HL-60 (cell line): ENCODE data around the gene FAM219A.

ENCODE experiments used
- DNase-seq, 2 experiments: peaks; one replicate each; pipeline ENCODE4 v3.0.0-alpha.2; 2010 to 2020; ENCODE audit warnings: low read depth in 1 of 2, low spot score in 1 of 2
- H3K27ac ChIP-seq: fragments of 250-450 bp; sonication (Bioruptor Pico); replicated peaks from 2 replicates; pipeline ENCODE4 v1.5.1; 2020; ENCODE audit warnings: mild to moderate bottlenecking, moderate library complexity
- H3K27me3 ChIP-seq: fragments of 250-450 bp; sonication (Bioruptor Pico); 2 replicates; pipeline ENCODE4 v1.5.1; 2021; ENCODE audit warnings: mild to moderate bottlenecking, moderate library complexity; ENCODE audit not compliant: insufficient read depth, poor library complexity, severe bottlenecking
- H3K4me3 ChIP-seq: replicated peaks from 2 replicates; pipeline ENCODE4 v1.5.1; 2011; ENCODE audit warnings: mild to moderate bottlenecking, control low read depth, low read length; ENCODE audit not compliant: insufficient read depth
- CTCF ChIP-seq: IDR thresholded peaks from one replicate; pipeline ENCODE4 v1.5.1; 2011; ENCODE audit warnings: low read length, control low read depth, inconsistent platforms; ENCODE audit not compliant: insufficient read depth
- GABPA ChIP-seq: IDR thresholded peaks from 2 replicates; pipeline ENCODE4 v1.6.1; 2012; ENCODE audit warnings: low read depth
- POLR2AphosphoS5 ChIP-seq: IDR thresholded peaks from 2 replicates; pipeline ENCODE4 v1.6.1; 2012; ENCODE audit warnings: low read depth
- REST ChIP-seq: IDR thresholded peaks from 2 replicates; pipeline ENCODE4 v1.6.1; 2012; ENCODE audit warnings: low read depth; ENCODE audit not compliant: insufficient replicate concordance
- SPI1 ChIP-seq: IDR thresholded peaks from 2 replicates; pipeline ENCODE4 v1.6.1; 2012; ENCODE audit warnings: low read depth, mild to moderate bottlenecking, borderline replicate concordance

The FAM219A gene

GRCh38 chr9:34383904-34384303, 74.5 kb downstream of the FAM219A start:
- no peak overlapping the region for H3K4me3 ChIP-seq
- DNase-seq = no peak
- peaks cover 11% of the 10 kb centered on the region for H3K27me3 ChIP-seq
- TF ChIP-seq CTCF (no peak), REST (no peak), POLR2AphosphoS5 (no peak), GABPA (no peak), SPI1 (no peak)
- H3K27ac ChIP-seq = no peak overlapping the region

- H3K27me3 ChIP-seq = peaks cover 11% of the 10 kb centered on the region
- no peak overlapping the region for H3K27ac ChIP-seq
- no peak overlapping the region for H3K4me3 ChIP-seq
- TF ChIP-seq CTCF = no peak
- TF ChIP-seq GABPA = no peak
- TF ChIP-seq POLR2AphosphoS5 = no peak
- no peak for TF ChIP-seq SPI1
- no peak for TF ChIP-seq REST
- no peak for DNase-seq
These were observed 75.5 kb downstream of the FAM219A start for GRCh38 chr9:34382879-34383278.

DNA sequence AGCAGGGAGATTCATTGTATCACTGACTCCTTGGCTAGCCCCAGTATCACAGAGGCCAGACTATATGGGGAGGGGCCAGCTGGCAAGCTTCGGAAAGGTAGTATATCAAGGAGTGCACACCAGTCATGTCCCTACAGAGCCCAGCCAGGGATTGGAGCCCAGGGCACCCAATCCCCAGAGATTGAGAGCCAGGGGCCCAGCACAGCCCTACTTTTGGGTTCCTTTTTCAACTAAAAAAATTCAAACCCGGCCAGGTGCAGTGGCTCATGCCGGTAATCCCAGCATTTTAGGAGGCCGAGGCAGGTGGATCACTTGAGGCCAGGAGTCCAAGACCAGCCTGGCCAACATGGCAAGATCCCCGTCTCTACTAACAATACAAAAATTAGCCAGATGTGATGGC, 76.3 kb downstream of the FAM219A start:
- no peak overlapping the region for H3K27ac ChIP-seq
- H3K27me3 ChIP-seq = peaks cover 11% of the 10 kb centered on the region
- no peak for DNase-seq
- no peak overlapping the region for H3K4me3 ChIP-seq
- TF ChIP-seq POLR2AphosphoS5 (no peak), GABPA (no peak), CTCF (no peak), REST (no peak), SPI1 (no peak)
